Transverse colon (tissue), 4 donors: ENCODE results near the gene ZC3H8. TPM values are rescaled to one million over a fixed set of nuclear protein-coding genes. Genes with fewer than 3 reads are reported as not detected.
"Not testable (repeated sequence)": the region's sequence is repeated elsewhere in the genome, so short reads cannot be mapped to it uniquely, and the experiment has no call there.

ENCODE experiments used
- DNase-seq: peaks from one replicate; pipeline ENCODE4 v3.0.0-alpha.2; 2019
- H3K27ac ChIP-seq, 4 donors: fragments of 200-600 bp; sonication (generic); 2 replicates each; pipeline ENCODE4 v1.5.1; 2016 to 2018; ENCODE audit warnings: inconsistent platforms in 4 of 4
- H3K27me3 ChIP-seq: fragments of 200-600 bp; sonication (generic); 2 replicates; pipeline ENCODE4 v1.5.1; 2017; ENCODE audit warnings: inconsistent platforms
- H3K36me3 ChIP-seq, 4 donors: fragments of 200-600 bp; sonication (generic); 2 replicates each; pipeline ENCODE4 v1.5.1; 2017 to 2019; ENCODE audit warnings: inconsistent platforms in 4 of 4
- H3K4me1 ChIP-seq, 4 donors: fragments of 200-600 bp; sonication (generic); 2 replicates each; pipeline ENCODE4 v1.5.1; 2017 to 2020; ENCODE audit warnings: inconsistent platforms in 4 of 4
- H3K4me3 ChIP-seq, 4 donors: fragments of 200-600 bp; sonication (generic); 1 replicate in 1 of 4; 2 replicates in 3 of 4; pipeline versions ENCODE4 v1.5.1 to v1.6.1; 2017 to 2019; ENCODE audit warnings: inconsistent platforms in 4 of 4
- H3K9me3 ChIP-seq, 2 donors: fragments of 200-600 bp; sonication (generic); 2 replicates each; pipeline ENCODE4 v1.5.1; 2017 to 2019; ENCODE audit warnings: inconsistent platforms in 2 of 2
- EP300 ChIP-seq: sonication (generic); formaldehyde crosslinking; IDR thresholded peaks from one replicate; pipeline ENCODE4 v1.6.1; 2017; ENCODE audit warnings: antibody characterized with exemption, low read depth
- POLR2A ChIP-seq: fragments of 450-650 bp; IDR thresholded peaks from one replicate; pipeline ENCODE4 v1.6.1; 2016; ENCODE audit warnings: antibody characterized with exemption, mild to moderate bottlenecking, moderate library complexity
- POLR2AphosphoS5 ChIP-seq, 3 donors: sonication (generic); formaldehyde crosslinking; IDR thresholded peaks; one replicate each; pipeline ENCODE4 v1.6.1; 2016; ENCODE audit warnings: antibody characterized with exemption in 3 of 3
- WGBS, 2 donors: methylation state at CpG; one replicate each; pipeline ENCODE4 v1.1.5; 2018; ENCODE audit warnings: low coverage in 1 of 2; 5-methylcytosine and 5-hydroxymethylcytosine counted together
- in situ Hi-C, 4 donors: fragments of 200-750 bp; cut with MboI; loops; one replicate each; pipeline versions ENCODE4 v1.15.0 to v1.15.1; 2017; ENCODE audit warnings: low sequenced_read_pairs in 3 of 4, low pct_ligation_motif_present in 1 of 4, low pct_unique_long_range_greater_than_20kb in 1 of 4
- intact Hi-C: fragments of 100-400 bp; cut with DNase I; formaldehyde crosslinking; loops from one replicate; pipeline ENCODE4 v1.15.1; 2023; ENCODE audit warnings: low total_unique reads
- total RNA-seq, 4 donors: library from RNA; depleted of rRNA; stranded (reverse); fragments of >200 nt; gene quantifications; one replicate each; pipeline ENCODE4 v1.1.0, GENCODE V29; 2016
- TF ChIP-seq, protein P1 (sequence below), 5 experiments: fragments of 200-600 bp in 3 of 5; fragments of 450-650 bp in 2 of 5; sonication (generic) in 3 of 5; IDR thresholded peaks; 1 replicate in 2 of 5; 2 replicates in 3 of 5; pipeline ENCODE4 v1.5.1; 2016 to 2017; ENCODE audit warnings: antibody characterized with exemption in 5 of 5, inconsistent platforms in 3 of 5, mild to moderate bottlenecking in 2 of 5, moderate library complexity in 1 of 5

The ZC3H8 gene
- total RNA-seq, 4 donors from 2014 or later, result 1.6 to 83.2 (median 12.1) TPM

DNA sequence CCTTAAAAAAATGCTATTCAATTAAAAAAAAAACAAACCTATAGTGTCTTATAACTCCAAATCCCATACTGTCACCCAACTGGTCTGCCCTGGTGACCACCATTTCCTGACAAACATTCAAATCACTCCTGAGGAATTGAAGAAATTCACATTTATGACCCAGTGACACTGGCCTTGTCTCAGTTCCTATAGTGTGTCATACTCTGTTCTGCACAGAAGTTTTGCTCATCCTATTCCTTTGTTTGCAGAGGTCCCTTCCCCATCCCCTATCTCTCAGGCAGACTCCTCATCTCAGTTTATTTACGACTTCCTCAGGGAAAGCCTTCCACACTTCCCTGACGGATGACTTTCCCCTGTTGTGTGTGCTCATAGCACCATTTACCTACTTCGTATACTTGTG lies 35.2 kb upstream of the ZC3H8 start:
- no peak overlapping the region for H3K4me3 ChIP-seq
- intact Hi-C loops, result no loop called here
- DNase-seq, result no peak
- H3K27me3 ChIP-seq, result no peaks in the 10 kb centered on the region
- H3K4me1 ChIP-seq, result no peaks in the 10 kb centered on the region
- TF ChIP-seq, protein P1, sequence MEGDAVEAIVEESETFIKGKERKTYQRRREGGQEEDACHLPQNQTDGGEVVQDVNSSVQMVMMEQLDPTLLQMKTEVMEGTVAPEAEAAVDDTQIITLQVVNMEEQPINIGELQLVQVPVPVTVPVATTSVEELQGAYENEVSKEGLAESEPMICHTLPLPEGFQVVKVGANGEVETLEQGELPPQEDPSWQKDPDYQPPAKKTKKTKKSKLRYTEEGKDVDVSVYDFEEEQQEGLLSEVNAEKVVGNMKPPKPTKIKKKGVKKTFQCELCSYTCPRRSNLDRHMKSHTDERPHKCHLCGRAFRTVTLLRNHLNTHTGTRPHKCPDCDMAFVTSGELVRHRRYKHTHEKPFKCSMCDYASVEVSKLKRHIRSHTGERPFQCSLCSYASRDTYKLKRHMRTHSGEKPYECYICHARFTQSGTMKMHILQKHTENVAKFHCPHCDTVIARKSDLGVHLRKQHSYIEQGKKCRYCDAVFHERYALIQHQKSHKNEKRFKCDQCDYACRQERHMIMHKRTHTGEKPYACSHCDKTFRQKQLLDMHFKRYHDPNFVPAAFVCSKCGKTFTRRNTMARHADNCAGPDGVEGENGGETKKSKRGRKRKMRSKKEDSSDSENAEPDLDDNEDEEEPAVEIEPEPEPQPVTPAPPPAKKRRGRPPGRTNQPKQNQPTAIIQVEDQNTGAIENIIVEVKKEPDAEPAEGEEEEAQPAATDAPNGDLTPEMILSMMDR (IDR thresholded peaks at IDR 0.05), result no peak
- no peak for TF ChIP-seq POLR2AphosphoS5 (IDR thresholded peaks at IDR 0.05)
- TF ChIP-seq POLR2A, result no peak
- no peak for TF ChIP-seq EP300
- WGBS, 2 donors, result 85 to 89% methylated on average over 3 of the region's 3 CpGs
- no peaks in the 10 kb centered on the region for H3K36me3 ChIP-seq
- no peak overlapping the region for H3K27ac ChIP-seq
- in situ Hi-C loops, result no loop called here
- H3K9me3 ChIP-seq, result no peaks in the 10 kb centered on the region

DNA sequence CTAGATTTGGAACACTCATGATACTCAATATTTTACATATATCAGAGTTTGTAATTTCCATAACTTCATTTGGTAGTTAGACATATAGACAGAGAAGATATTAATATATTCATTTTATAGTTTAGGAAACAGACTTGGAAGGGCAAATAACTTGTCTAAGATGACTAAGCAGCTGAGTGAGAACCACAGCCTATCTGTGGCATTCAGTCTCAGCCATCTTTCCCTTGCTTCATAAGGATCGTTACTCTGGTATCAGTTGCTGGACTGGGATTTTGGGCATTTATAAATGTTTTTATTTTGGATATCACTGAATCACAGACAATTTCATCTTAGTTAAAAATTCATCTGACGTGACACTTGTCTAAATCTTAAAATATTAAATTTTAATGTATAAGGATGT lies 28.7 kb upstream of the ZC3H8 start:
- DNase-seq, intact Hi-C loops, in situ Hi-C loops, H3K27me3 ChIP-seq, H3K4me1 ChIP-seq, H3K4me3 ChIP-seq, H3K27ac ChIP-seq, H3K9me3 ChIP-seq, H3K36me3 ChIP-seq: not testable (repeated sequence)
- 90 to 91% methylated on average over 2 of the region's 2 CpGs for WGBS, 2 donors

DNA sequence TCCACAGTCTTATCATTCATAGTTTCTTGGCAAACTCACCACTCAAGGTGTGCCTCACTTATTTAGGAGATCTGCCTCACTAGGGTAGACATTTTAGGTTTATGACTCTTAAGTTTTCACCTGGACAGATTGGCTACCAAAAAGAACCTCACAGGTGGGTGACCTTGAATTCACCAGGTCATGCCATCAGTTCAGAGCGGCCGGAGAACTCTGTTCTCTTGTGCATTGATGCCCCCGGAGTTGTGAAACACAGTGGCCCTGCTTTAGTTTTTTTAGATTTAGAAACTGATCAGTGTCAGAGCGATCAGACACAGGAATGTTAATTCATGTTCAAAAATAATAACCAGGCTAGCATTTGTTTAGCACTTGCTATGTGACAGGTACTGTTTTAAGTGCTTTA lies 27.2 kb upstream of the ZC3H8 start:
- peaks cover 0 to 13% (median 6%) of the 10 kb centered on the region in 4 donors for H3K4me1 ChIP-seq
- H3K36me3 ChIP-seq, DNase-seq, in situ Hi-C loops, H3K27me3 ChIP-seq, H3K4me3 ChIP-seq, H3K27ac ChIP-seq, intact Hi-C loops, H3K9me3 ChIP-seq: not testable (repeated sequence)
- 83 to 100% methylated on average over 1 to 4 of the region's 4 CpGs for WGBS, 2 donors

DNA sequence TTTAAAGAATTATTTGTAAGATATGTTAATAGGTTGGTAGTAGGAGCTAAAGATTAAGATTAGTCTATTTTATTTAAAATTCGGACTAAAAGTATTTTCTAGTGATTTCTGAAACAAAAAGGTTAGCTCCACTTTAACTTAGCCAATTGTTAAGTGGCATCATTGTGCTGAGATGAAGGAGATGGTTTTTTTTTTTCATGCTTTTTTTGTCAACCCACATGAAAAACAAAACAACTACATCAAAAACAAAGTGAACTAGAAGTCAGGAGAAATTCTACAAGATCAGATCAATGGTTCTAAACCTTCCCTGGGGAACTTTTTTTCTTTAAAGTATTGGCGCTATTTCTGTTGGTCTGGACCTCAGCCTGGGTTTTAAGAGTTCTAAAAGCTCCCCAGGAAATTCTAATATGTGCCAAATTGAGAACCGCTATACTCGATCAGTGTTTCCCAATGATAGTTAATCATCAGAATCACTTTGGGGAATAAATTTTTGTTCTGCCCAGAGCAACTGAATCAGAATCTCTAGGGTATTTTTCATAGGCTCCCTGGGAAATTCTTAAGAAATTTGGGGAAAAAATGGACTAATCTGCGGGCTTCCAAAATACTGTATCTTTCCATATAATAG lies 22.9 kb upstream of the ZC3H8 start:
- intact Hi-C loops, result loop anchor here (10.0 kb wide), 1 partner anchor 223 kb away; the partner anchor contains the start of gene TMEM87B

DNA sequence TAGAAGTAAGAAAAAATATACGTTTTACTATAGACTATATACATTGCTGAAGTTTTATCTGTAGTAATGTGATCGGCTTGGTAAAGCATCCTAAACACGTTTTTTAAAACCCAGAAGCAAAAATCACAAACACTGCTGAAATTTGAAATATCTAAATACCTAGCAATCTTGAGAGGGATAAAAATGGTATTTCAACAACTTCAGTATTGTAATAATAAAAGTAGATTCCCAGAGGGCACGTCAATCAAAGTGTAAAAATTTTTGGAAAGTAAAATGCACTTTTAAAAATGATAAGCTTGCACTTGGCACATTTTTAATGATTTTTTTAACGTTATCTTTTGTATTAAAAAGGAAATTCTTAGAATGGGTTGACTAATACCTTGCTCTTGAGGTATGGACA lies 22.1 kb upstream of the ZC3H8 start:
- 57 to 64% methylated on average over 5 of the region's 5 CpGs for WGBS, 2 donors
- Histone ChIP-seq H3K4me3 (peak overlapping the region in 2 of 4 donors; percentile 91 to 94), H3K36me3 (no peaks in the 10 kb centered on the region), H3K4me1 (peaks cover 5 to 19% (median 11%) of the 10 kb centered on the region in 4 donors), H3K9me3 (no peaks in the 10 kb centered on the region), H3K27ac (peak overlapping the region in 3 of 4 donors; percentile 99 to 100 (median 100)), H3K27me3 (no peaks in the 10 kb centered on the region)
- no peak for DNase-seq
- in situ Hi-C loops (no loop called here), intact Hi-C loops (loop anchor here (10.0 kb wide), 1 partner anchor 222 kb away; the partner anchor contains the start of gene TMEM87B)
- TF ChIP-seq POLR2A, result no peak
- TF ChIP-seq POLR2AphosphoS5 (IDR thresholded peaks at IDR 0.05), result no peak

More for the DNA sequence above, 22.9 kb upstream of the ZC3H8 start:
- in situ Hi-C loops, result no loop called here
- no peaks in the 10 kb centered on the region for H3K36me3 ChIP-seq
- WGBS, 2 donors, result 90 to 95% methylated on average over 5 of the region's 5 CpGs
- H3K4me3 ChIP-seq, result no peak overlapping the region
- TF ChIP-seq POLR2A (no peak), POLR2AphosphoS5 (IDR thresholded peaks at IDR 0.05) (no peak), EP300 (no peak)
- TF ChIP-seq, protein P1 (IDR thresholded peaks at IDR 0.05), result no peak
- H3K27me3 ChIP-seq, result no peaks in the 10 kb centered on the region
- no peak for DNase-seq
- peaks cover 5 to 19% (median 11%) of the 10 kb centered on the region in 4 donors for H3K4me1 ChIP-seq
- H3K9me3 ChIP-seq, result no peaks in the 10 kb centered on the region
- peak overlapping the region in 1 of 4 donors; percentile 100 for H3K27ac ChIP-seq
